ENCODE measurements around the gene UBXN6. TPM values are rescaled to one million over a fixed set of nuclear protein-coding genes. Genes with fewer than 3 reads are reported as not detected.

Gene UBXN6, protein sequence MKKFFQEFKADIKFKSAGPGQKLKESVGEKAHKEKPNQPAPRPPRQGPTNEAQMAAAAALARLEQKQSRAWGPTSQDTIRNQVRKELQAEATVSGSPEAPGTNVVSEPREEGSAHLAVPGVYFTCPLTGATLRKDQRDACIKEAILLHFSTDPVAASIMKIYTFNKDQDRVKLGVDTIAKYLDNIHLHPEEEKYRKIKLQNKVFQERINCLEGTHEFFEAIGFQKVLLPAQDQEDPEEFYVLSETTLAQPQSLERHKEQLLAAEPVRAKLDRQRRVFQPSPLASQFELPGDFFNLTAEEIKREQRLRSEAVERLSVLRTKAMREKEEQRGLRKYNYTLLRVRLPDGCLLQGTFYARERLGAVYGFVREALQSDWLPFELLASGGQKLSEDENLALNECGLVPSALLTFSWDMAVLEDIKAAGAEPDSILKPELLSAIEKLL
- 10 to 100 TPM; 75.7 to 95.3 (median 87.0) TPM for polyA plus RNA-seq (ENCODE audit: insufficient read length in 3 of 3)

- DNase-seq (ENCODE audit: low read depth in 3 of 3, low spot score in 2 of 3): peak; percentile 84 to 95 (median 87)
Measured at GRCh38 chr19:4457654-4458395, at the start of gene UBXN6. Gene UBXN6, minus strand, starts transcription at chr19:4457794. Its CDS starts 97 bp downstream, at chr19:4457697.

DNA sequence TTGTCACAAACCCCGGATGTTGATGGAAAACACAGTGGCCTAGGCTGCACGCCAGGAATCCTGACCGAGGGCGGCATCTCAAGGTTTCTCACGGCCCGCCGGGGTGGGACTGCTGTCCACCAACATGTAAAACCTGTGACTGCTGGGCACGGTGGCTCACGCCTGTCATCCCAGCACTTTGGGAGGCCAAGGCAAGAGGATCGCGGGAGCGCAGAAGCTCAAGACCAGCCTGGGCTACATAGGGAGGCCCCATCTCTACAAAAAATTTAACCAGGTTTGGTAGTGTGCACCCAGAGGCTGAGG, 49.5 kb upstream of the UBXN6 start:
- no peak for DNase-seq (ENCODE audit: low read depth in 3 of 3, low spot score in 2 of 3)

DNA sequence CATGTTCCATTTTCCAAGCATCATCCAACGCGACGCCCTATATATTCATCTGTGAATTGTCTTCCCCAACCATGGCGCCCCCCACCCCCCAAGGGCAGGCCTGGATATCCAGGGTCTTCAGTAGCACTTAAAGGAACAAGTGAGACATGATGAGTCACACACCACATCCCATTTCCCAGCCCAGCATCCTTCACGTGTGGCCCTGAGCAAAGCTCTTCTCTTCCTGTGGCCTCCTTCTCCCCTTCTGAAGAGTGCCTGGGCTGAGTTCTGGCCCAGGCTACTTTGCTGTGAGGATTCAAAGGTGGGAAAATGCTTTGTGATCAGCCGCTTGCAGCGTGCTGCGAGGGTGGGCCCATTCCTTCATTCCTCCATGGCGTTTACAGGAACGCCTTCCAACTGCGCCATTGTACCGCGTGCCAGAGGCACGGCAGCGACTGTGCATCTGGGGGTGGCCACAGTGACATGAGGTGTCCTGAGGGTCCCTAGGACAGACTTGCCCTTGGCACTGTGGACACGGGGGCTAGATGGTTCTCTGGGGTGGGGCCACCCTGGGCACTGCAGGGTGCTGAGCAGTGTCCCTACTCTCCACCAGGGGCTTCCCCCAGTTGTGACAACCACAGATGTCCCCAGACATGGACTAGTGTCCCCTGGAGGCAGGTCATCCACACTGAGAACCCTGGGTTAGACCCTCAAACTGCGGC, 49.0 kb upstream of the UBXN6 start:
- no peak for DNase-seq (ENCODE audit: low read depth in 3 of 3, low spot score in 2 of 3)

GRCh38 chr19:4505570-4506448, 48.2 kb upstream of the UBXN6 start:
- DNase-seq (ENCODE audit: low read depth in 3 of 3, low spot score in 2 of 3): no peak

DNA sequence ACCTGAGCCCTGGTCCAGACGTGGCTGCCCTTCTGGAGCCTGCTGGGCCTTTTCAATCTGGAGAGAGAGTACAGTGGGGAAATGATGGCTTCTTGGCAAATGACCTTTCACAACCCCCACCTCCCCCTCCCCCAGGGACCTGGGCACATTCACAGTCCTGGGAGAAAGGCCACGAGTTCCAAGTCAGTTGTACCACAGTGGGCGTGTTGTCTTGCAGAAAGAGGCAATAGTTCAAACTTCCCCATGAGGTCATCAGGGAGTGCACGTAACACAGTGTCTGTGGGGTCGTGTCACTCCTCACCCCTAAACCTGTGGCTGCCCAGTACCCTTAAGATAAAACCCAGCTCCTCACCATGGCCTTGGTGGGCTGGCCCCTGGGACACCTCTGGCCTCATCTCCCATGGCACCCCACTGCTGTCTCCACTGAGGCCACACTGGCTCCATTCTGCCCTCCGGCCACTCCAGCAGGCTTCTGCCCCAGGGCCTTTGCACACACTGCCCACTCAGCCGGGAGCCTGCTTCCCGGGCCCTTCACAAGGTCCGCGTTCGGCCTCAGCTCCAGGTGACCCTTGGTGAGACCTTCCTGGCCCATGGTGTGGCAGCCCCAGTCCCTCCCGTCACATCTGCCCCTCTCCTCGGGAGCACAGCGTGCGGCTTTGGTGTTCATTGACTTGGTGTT, 47.4 kb upstream of the UBXN6 start:
- no peak for DNase-seq (ENCODE audit: low read depth in 3 of 3, low spot score in 2 of 3)

- no peak for DNase-seq (ENCODE audit: low read depth in 3 of 3, low spot score in 2 of 3)
Measured at GRCh38 chr19:4504297-4504701, 46.7 kb upstream of the UBXN6 start.

- no peak for DNase-seq (ENCODE audit: low read depth in 3 of 3, low spot score in 2 of 3)
Measured at GRCh38 chr19:4503825-4504170, 46.2 kb upstream of the UBXN6 start.

GRCh38 chr19:4503132-4503824, 45.7 kb upstream of the UBXN6 start:
- DNase-seq (ENCODE audit: low read depth in 3 of 3, low spot score in 2 of 3): no peak

DNA sequence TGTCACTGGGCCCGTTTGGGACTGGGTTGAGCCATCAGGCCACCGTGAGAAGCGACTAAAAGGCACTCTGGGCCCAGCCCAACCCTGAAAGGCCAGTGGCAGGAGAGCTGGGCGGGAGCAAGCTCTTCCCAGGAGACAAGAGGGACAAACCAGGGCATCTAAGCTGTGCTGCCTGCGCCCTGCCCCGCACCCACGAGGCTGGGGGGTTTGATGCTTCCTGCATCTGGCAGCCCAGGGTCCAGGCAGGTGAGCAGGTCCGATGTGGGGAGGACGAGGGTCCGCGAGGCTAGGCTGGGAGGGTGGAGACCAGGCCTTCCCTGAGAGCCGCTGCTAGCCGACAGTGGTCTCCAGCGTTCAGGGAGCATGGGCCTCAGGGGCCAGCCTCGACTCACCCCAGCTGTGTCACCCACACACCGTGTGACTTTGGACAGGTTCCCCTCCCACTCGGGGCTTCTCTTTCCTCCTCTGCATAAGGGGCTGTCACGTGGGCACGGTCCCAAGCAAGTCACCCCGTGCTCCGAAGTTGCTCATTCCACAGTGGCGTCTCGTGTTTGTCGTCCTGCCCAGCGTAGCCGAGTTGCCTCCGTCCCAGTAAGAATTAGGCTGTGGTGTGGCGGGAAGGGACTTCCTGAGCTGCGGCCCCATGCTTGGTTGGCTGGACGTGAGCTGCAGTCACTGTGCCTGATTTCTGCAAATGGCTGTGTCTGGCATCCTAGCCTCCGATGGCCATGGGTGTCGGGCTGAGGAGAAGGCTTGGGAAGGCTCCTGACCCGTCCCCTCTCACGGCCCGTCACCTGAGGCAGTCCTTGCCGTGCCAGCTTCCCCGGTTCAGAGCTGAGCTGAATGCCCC, 44.9 kb upstream of the UBXN6 start:
- no peak for DNase-seq (ENCODE audit: low read depth in 3 of 3, low spot score in 2 of 3)

GRCh38 chr19:4501691-4502090, 44.1 kb upstream of the UBXN6 start:
- DNase-seq (ENCODE audit: low read depth in 3 of 3, low spot score in 2 of 3): no peak

- DNase-seq (ENCODE audit: low read depth in 3 of 3, low spot score in 2 of 3): no peak
Measured at GRCh38 chr19:4500841-4501591, 43.4 kb upstream of the UBXN6 start.

DNA sequence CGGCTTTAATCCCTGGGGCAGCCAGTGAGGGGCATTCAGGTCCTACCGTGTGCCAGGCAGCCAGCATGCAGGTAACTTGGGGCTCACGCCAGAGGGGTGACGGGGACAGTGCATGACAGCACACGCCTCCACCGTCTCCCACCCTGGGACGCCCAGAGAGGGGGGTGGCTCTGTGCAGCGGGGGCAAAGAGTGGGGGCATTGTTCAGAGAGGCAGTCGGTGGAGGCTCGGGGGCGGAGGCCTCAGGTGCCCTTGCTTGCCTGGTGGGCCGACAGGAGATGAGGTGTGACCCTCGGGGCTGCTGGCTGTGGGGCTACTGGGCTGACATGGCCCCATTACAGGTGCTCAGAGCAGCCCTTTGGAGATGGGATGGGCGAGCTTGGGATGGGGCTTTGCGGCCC, 42.3 kb upstream of the UBXN6 start:
- no peak for DNase-seq (ENCODE audit: low read depth in 3 of 3, low spot score in 2 of 3)

GRCh38 chr19:4499318-4499717, 41.7 kb upstream of the UBXN6 start:
- DNase-seq (ENCODE audit: low read depth in 3 of 3, low spot score in 2 of 3): no peak

DNA sequence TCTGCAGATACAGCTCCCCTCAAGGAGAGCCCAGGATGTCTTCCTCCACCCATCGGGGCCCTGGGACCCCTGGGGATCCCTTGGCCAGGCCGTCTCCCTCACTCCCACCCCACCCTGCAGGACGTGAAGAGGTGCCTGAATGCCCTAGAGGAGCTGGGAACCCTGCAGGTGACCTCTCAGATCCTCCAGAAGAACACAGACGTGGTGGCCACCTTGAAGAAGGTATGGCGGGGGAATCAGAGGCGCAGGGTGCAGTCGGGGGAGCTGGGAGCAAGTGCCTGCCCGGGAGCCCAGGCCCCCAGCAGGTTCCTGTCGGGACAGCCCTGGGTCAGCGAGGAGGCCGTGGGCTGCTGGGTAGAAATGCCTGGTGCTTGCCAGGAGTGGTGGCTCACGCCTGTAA, 41.1 kb upstream of the UBXN6 start:
- no peak for DNase-seq (ENCODE audit: low read depth in 3 of 3, low spot score in 2 of 3)

- DNase-seq (ENCODE audit: low read depth in 3 of 3, low spot score in 2 of 3): no peak
Measured at GRCh38 chr19:4497770-4498389, 40.3 kb upstream of the UBXN6 start.

DNA sequence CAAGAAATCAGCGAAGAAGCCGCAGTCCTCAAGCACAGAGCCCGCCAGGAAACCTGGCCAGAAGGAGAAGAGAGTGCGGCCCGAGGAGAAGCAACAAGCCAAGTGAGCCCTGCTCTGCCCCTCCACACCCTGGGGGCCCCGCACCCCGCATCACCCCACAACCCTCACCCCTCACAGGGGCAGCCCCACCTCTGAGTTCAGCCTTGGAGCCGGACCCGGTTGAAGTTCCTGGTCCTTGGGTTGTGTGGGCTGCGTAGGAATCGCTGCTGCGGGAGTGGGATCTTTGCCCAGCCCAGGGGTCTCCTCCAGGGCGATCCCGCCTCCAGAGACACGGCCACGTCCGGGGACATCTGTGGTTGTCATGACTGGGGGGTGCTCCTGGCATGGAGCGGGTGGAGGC, 38.7 kb upstream of the UBXN6 start:
- DNase-seq (ENCODE audit: low read depth in 3 of 3, low spot score in 2 of 3): no peak

GRCh38 chr19:4495471-4495870, 37.9 kb upstream of the UBXN6 start:
- no peak for DNase-seq (ENCODE audit: low read depth in 3 of 3, low spot score in 2 of 3)

Measured in right renal cortex interstitium (tissue), 3 donors.